Endothelial cell (in vitro differentiated cells): ENCODE measurements around the gene APOF. TPM values are rescaled to one million over a fixed set of nuclear protein-coding genes. Genes with fewer than 3 reads are reported as not detected.
"Not testable (repeated sequence)": the region's sequence is repeated elsewhere in the genome, so short reads cannot be mapped to it uniquely, and the experiment has no call there.

ENCODE experiments used
- DNase-seq: peaks from one replicate; pipeline ENCODE4 v3.0.0; 2021; ENCODE audit warnings: low spot score
- H3K27ac Mint-ChIP-seq: one replicate; pipeline ENCODE4 v1.8.0; 2021; ENCODE audit warnings: mixed read lengths, inconsistent platforms; ENCODE audit not compliant: unreplicated experiment
- H3K27me3 Mint-ChIP-seq: one replicate; pipeline ENCODE4 v1.8.0; 2021; ENCODE audit warnings: mild to moderate bottlenecking, moderate library complexity, mixed read lengths, inconsistent platforms; ENCODE audit not compliant: unreplicated experiment
- H3K36me3 Mint-ChIP-seq: one replicate; pipeline ENCODE4 v1.8.0; 2021; ENCODE audit warnings: mild to moderate bottlenecking, low read depth, mixed read lengths, inconsistent platforms; ENCODE audit not compliant: unreplicated experiment
- H3K4me1 Mint-ChIP-seq: one replicate; pipeline ENCODE4 v1.8.0; 2021; ENCODE audit warnings: mild to moderate bottlenecking, mixed read lengths, inconsistent platforms; ENCODE audit not compliant: unreplicated experiment
- H3K4me3 Mint-ChIP-seq: one replicate; pipeline ENCODE4 v1.8.0; 2021; ENCODE audit warnings: mild to moderate bottlenecking, mixed read lengths, inconsistent platforms; ENCODE audit not compliant: unreplicated experiment
- H3K9me3 Mint-ChIP-seq: one replicate; pipeline ENCODE4 v1.8.0; 2021; ENCODE audit warnings: mixed read lengths, inconsistent platforms; ENCODE audit not compliant: unreplicated experiment
- total RNA-seq: library from RNA; stranded (reverse); fragmentation: NEBNext Ultra II Directional; extraction: Animal tissue kit (Norgen Biotek cat#: 25700); gene quantifications from one replicate; pipeline ENCODE4 v1.2.1, GENCODE V29; 2021; ENCODE audit not compliant: unreplicated experiment
- TF ChIP-seq, protein P1 (sequence below): fragments of 200-600 bp; sonication (generic); IDR thresholded peaks from one replicate; pipeline ENCODE4 v1.5.0; 2021; ENCODE audit warnings: antibody characterized with exemption; ENCODE audit not compliant: unreplicated experiment

Gene APOF
- total RNA-seq, 1 donor from 2014 or later: not detected

- not testable (repeated sequence) for H3K27ac Mint-ChIP-seq, H3K36me3 Mint-ChIP-seq, DNase-seq, H3K27me3 Mint-ChIP-seq, H3K4me3 Mint-ChIP-seq, H3K4me1 Mint-ChIP-seq, H3K9me3 Mint-ChIP-seq
Measured at GRCh38 chr12:56399466-56399865, 36.8 kb upstream of the APOF start.

DNA sequence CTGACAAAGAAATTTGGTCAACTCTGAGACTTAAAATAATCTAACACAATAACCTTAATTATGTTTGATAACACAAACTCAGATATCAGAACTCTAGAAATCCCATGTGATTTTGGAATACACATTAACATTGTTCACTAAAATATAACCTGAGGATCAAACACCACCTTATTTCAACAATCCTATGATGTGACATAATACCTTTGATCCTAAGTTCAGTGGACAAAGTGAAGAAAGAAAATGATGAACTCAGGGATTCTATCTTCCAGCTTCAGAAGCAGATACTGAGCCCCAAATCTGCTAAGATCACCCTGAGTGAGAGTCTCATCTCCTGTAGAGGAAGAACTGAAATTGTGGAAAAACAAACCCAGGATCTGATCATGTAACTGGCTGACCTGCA is 35.7 kb upstream of the APOF start:
- TF ChIP-seq, protein P1, sequence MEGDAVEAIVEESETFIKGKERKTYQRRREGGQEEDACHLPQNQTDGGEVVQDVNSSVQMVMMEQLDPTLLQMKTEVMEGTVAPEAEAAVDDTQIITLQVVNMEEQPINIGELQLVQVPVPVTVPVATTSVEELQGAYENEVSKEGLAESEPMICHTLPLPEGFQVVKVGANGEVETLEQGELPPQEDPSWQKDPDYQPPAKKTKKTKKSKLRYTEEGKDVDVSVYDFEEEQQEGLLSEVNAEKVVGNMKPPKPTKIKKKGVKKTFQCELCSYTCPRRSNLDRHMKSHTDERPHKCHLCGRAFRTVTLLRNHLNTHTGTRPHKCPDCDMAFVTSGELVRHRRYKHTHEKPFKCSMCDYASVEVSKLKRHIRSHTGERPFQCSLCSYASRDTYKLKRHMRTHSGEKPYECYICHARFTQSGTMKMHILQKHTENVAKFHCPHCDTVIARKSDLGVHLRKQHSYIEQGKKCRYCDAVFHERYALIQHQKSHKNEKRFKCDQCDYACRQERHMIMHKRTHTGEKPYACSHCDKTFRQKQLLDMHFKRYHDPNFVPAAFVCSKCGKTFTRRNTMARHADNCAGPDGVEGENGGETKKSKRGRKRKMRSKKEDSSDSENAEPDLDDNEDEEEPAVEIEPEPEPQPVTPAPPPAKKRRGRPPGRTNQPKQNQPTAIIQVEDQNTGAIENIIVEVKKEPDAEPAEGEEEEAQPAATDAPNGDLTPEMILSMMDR: no peak
- peaks cover 2% of the 10 kb centered on the region for H3K27me3 Mint-ChIP-seq
- no peak overlapping the region for H3K4me3 Mint-ChIP-seq
- DNase-seq: no peak
- no peak overlapping the region for H3K27ac Mint-ChIP-seq
- peaks cover 7% of the 10 kb centered on the region for H3K36me3 Mint-ChIP-seq
- no peaks in the 10 kb centered on the region for H3K4me1 Mint-ChIP-seq
- peaks cover 4% of the 10 kb centered on the region for H3K9me3 Mint-ChIP-seq

GRCh38 chr12:56392331-56392730 is 29.7 kb upstream of the APOF start:
- H3K27me3 Mint-ChIP-seq: no peaks in the 10 kb centered on the region
- H3K4me1 Mint-ChIP-seq: no peaks in the 10 kb centered on the region
- no peaks in the 10 kb centered on the region for H3K9me3 Mint-ChIP-seq
- no peaks in the 10 kb centered on the region for H3K36me3 Mint-ChIP-seq
- H3K27ac Mint-ChIP-seq: no peak overlapping the region
- no peak overlapping the region for H3K4me3 Mint-ChIP-seq
- no peak for DNase-seq
- TF ChIP-seq, protein P1: no peak

- no peaks in the 10 kb centered on the region for H3K36me3 Mint-ChIP-seq
- DNase-seq: no peak
- no peak overlapping the region for H3K27ac Mint-ChIP-seq
- no peaks in the 10 kb centered on the region for H3K9me3 Mint-ChIP-seq
- no peak overlapping the region for H3K4me3 Mint-ChIP-seq
- TF ChIP-seq, protein P1: no peak
- no peaks in the 10 kb centered on the region for H3K4me1 Mint-ChIP-seq
- no peaks in the 10 kb centered on the region for H3K27me3 Mint-ChIP-seq
Measured at GRCh38 chr12:56391721-56392120, 29.1 kb upstream of the APOF start.

- Mint-ChIP-seq H3K4me1 (no peaks in the 10 kb centered on the region), H3K9me3 (no peaks in the 10 kb centered on the region), H3K36me3 (no peaks in the 10 kb centered on the region), H3K4me3 (no peak overlapping the region), H3K27ac (no peak overlapping the region), H3K27me3 (no peaks in the 10 kb centered on the region)
- no peak for DNase-seq
- TF ChIP-seq, protein P1: no peak
Measured at GRCh38 chr12:56389412-56389811, 26.8 kb upstream of the APOF start.

GRCh38 chr12:56387152-56387736 is 24.6 kb upstream of the APOF start:
- TF ChIP-seq, protein P1: no peak
- no peaks in the 10 kb centered on the region for H3K4me1 Mint-ChIP-seq
- H3K4me3 Mint-ChIP-seq: no peak overlapping the region
- no peaks in the 10 kb centered on the region for H3K27me3 Mint-ChIP-seq
- DNase-seq: no peak
- H3K9me3 Mint-ChIP-seq: no peaks in the 10 kb centered on the region
- H3K36me3 Mint-ChIP-seq: no peaks in the 10 kb centered on the region
- H3K27ac Mint-ChIP-seq: no peak overlapping the region
